OCI-LY1 (cell line): Measurements from ENCODE around the gene MCHR2.

Source experiments
- H2AFZ ChIP-seq: fragments of 200-600 bp; sonication (generic), shearing (Covaris generic); 2 replicates; pipeline ENCODE4 v1.6.0; 2014; ENCODE audit warnings: antibody characterized with exemption, mild to moderate bottlenecking, low read length
- H3F3A ChIP-seq: fragments of 200-600 bp; sonication (generic), shearing (Covaris generic); 2 replicates; pipeline ENCODE4 v1.6.0; 2014; ENCODE audit warnings: mild to moderate bottlenecking, antibody characterized with exemption, low read length, moderate library complexity; ENCODE audit not compliant: insufficient read depth
- H3K27ac ChIP-seq: fragments of 200-600 bp; sonication (generic); 2 replicates; pipeline ENCODE4 v1.5.1; 2014; ENCODE audit warnings: low read length, mixed run types, mild to moderate bottlenecking, low read depth; ENCODE audit not compliant: poor library complexity, severe bottlenecking
- H3K27me3 ChIP-seq: fragments of 200-600 bp; sonication (generic); 2 replicates; pipeline ENCODE4 v1.6.0; 2014; ENCODE audit warnings: antibody characterized with exemption, mild to moderate bottlenecking, low read length, moderate library complexity; ENCODE audit not compliant: insufficient read depth
- H3K36me3 ChIP-seq: fragments of 200-600 bp; sonication (generic); 2 replicates; pipeline ENCODE4 v1.6.1; 2014; ENCODE audit warnings: mild to moderate bottlenecking, antibody characterized with exemption, low read length, moderate library complexity, mixed read lengths; ENCODE audit not compliant: insufficient read depth
- H3K4me1 ChIP-seq: fragments of 200-600 bp; sonication (generic); 2 replicates; pipeline ENCODE4 v1.5.1; 2014; ENCODE audit warnings: mild to moderate bottlenecking, low read length, moderate library complexity; ENCODE audit not compliant: insufficient read depth, severe bottlenecking
- H3K4me2 ChIP-seq: fragments of 200-600 bp; sonication (generic), shearing (Covaris generic); 2 replicates; pipeline ENCODE4 v1.6.1; 2014; ENCODE audit warnings: low read length
- H3K4me3 ChIP-seq: fragments of 200-600 bp; sonication (generic); 2 replicates; pipeline ENCODE4 v1.5.1; 2014; ENCODE audit warnings: low read length, low read depth, mild to moderate bottlenecking, mixed read lengths; ENCODE audit not compliant: poor library complexity, severe bottlenecking
- H3K79me2 ChIP-seq: fragments of 200-600 bp; shearing (Covaris generic); 2 replicates; pipeline ENCODE4 v1.6.1; 2016; ENCODE audit warnings: mixed run types, low read length, mixed read lengths; ENCODE audit not compliant: insufficient read depth
- H3K9ac ChIP-seq: fragments of 200-600 bp; sonication (generic), shearing (Covaris generic); 2 replicates; pipeline ENCODE4 v1.6.1; 2014; ENCODE audit warnings: mild to moderate bottlenecking, low read length, mixed read lengths
- H3K9me2 ChIP-seq: fragments of 200-600 bp; sonication (generic), shearing (Covaris generic); 2 replicates; pipeline ENCODE4 v1.6.1; 2014; ENCODE audit warnings: low read depth, mild to moderate bottlenecking, low read length, mixed read lengths
- H3K9me3 ChIP-seq: fragments of 200-600 bp; shearing (Covaris generic); 2 replicates; pipeline ENCODE4 v1.6.1; 2014; ENCODE audit warnings: low read length, mixed read lengths
- H4K20me1 ChIP-seq: fragments of 200-600 bp; sonication (generic), shearing (Covaris generic); 2 replicates; pipeline ENCODE4 v1.6.0; 2016; ENCODE audit warnings: mild to moderate bottlenecking, low read length; ENCODE audit not compliant: insufficient read depth
- EZH2 ChIP-seq: fragments of 200-600 bp; sonication (generic), shearing (Covaris generic); IDR thresholded peaks from 2 replicates; pipeline ENCODE4 v1.8.0; 2017; ENCODE audit warnings: borderline replicate concordance, mixed run types, mild to moderate bottlenecking, antibody characterized with exemption, low read length, moderate library complexity, mixed read lengths
- TF ChIP-seq, protein P1 (sequence below): fragments of 200-600 bp; sonication (generic), shearing (Covaris generic); IDR thresholded peaks from 2 replicates; pipeline ENCODE4 v1.5.1; 2017; ENCODE audit warnings: mild to moderate bottlenecking, antibody characterized with exemption, low read length, moderate library complexity, mixed read lengths

MCHR2 gene

DNA sequence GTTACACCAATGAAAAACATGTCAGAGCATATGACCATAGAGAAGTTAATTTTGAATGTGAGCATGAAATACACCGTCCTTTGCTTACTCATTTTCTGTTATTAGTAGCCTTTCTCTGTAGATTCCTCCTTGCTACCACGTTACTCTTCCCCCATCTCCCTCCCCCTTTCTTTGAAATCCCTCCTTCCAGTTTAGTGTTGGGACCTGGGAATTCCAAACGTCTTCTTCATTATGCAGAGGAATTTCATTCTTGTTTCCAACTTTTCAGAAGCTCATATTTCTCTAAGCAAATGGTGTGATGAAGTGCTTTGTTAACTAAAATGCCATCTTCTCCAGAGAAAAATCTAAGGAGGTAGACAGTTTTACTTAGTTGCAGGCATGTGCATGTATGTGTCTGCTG, 122.4 kb downstream of the MCHR2 start:
- H3K4me1 ChIP-seq = no peaks in the 10 kb centered on the region
- TF ChIP-seq EZH2 = no peak
- TF ChIP-seq, protein P1, sequence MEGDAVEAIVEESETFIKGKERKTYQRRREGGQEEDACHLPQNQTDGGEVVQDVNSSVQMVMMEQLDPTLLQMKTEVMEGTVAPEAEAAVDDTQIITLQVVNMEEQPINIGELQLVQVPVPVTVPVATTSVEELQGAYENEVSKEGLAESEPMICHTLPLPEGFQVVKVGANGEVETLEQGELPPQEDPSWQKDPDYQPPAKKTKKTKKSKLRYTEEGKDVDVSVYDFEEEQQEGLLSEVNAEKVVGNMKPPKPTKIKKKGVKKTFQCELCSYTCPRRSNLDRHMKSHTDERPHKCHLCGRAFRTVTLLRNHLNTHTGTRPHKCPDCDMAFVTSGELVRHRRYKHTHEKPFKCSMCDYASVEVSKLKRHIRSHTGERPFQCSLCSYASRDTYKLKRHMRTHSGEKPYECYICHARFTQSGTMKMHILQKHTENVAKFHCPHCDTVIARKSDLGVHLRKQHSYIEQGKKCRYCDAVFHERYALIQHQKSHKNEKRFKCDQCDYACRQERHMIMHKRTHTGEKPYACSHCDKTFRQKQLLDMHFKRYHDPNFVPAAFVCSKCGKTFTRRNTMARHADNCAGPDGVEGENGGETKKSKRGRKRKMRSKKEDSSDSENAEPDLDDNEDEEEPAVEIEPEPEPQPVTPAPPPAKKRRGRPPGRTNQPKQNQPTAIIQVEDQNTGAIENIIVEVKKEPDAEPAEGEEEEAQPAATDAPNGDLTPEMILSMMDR = no peak
- no peaks in the 10 kb centered on the region for H3K9me3 ChIP-seq
- H3K9ac ChIP-seq = no peak overlapping the region
- H4K20me1 ChIP-seq = no peaks in the 10 kb centered on the region
- no peaks in the 10 kb centered on the region for H3K79me2 ChIP-seq
- H3K27ac ChIP-seq = no peak overlapping the region
- no peaks in the 10 kb centered on the region for H3K27me3 ChIP-seq
- no peak overlapping the region for H2AFZ ChIP-seq
- no peaks in the 10 kb centered on the region for H3K9me2 ChIP-seq
- H3K4me3 ChIP-seq = no peak overlapping the region
- no peaks in the 10 kb centered on the region for H3F3A ChIP-seq
- H3K4me2 ChIP-seq = no peak overlapping the region
- H3K36me3 ChIP-seq = no peaks in the 10 kb centered on the region
